NB4 (cell line): Measurements from ENCODE around the gene SEZ6L.

Experiments
- DNase-seq: peaks from one replicate; pipeline ENCODE4 v3.0.0; 2010; ENCODE audit warnings: low read depth
- H3K4me3 ChIP-seq: one replicate; pipeline ENCODE4 v1.5.1; 2011; ENCODE audit warnings: mild to moderate bottlenecking, low read depth, low read length, moderate library complexity
- CTCF ChIP-seq: IDR thresholded peaks from one replicate; pipeline ENCODE4 v1.5.1; 2012; ENCODE audit warnings: low read depth, low read length
- MAX ChIP-seq: IDR thresholded peaks from 2 replicates; pipeline ENCODE4 v1.6.1; 2011; ENCODE audit warnings: low read depth, low read length
- MYC ChIP-seq: IDR thresholded peaks from 2 replicates; pipeline ENCODE4 v1.6.1; 2011; ENCODE audit warnings: low read depth, low read length
- POLR2A ChIP-seq: IDR thresholded peaks from 2 replicates; pipeline ENCODE4 v1.6.1; 2011; ENCODE audit warnings: mild to moderate bottlenecking; ENCODE audit not compliant: insufficient read length; ENCODE audit errors: extremely low read depth

Gene SEZ6L

DNA sequence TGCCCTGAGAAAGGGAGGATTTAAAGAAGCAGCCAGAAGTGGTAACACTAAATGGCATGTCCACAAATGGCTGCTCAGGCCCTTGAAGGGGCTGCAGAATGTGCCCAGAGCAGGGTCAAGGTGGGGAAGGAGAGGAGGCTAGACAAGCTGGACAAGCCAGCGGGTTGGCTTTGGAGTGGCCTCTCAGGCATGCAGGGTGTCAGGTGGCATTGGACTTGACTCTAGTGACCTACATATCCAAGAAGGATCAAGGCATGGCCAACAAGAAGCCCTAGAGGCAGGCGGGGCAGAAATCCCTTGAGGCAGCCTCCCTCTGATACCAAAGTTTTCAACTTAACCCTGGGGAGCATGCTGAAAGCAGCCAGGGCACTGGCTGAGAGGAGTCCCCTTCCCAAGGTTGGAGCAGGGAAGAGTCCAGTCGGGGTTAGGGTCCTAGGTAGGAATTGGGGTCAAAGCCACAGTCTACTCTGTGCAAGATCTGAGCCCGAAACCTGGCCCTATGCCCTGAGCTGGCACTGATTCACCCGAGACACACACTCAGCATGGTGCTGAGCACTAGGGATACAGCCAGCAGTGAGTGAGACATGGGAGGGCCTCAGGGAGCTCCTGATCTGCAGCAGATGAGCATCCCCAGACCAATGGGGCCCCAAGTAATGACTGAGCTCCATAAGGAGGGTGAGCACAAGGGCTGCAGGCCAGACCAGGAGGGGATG, 164.0 kb downstream of the SEZ6L start:
- H3K4me3 ChIP-seq = no peak overlapping the region
- no peak for DNase-seq
- no peak for TF ChIP-seq CTCF
- TF ChIP-seq POLR2A = no peak
- no peak for TF ChIP-seq MAX
- no peak for TF ChIP-seq MYC

GRCh38 chr22:26334232-26334631, 165.0 kb downstream of the SEZ6L start:
- H3K4me3 ChIP-seq = no peak overlapping the region
- TF ChIP-seq CTCF = no peak
- no peak for TF ChIP-seq MYC
- TF ChIP-seq MAX = no peak
- no peak for TF ChIP-seq POLR2A
- DNase-seq = no peak

DNA sequence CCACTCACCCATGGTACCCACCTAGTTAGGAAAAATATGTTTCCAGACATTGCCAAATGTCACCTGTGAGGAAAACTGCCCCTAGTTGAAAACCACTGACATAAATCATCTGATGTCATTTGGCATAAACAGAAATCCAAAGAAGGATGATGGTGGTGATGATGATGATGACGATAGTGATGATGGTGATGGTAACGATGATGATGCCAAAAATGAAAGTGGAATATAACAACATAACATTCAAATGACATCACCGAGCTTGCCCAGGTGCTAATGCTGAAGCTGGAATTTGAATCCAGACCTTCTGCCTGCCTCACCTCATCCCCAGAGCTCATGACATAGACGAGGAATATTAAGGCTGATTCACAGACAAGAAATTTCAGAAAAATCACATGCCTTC, 167.5 kb downstream of the SEZ6L start:
- no peak overlapping the region for H3K4me3 ChIP-seq
- TF ChIP-seq CTCF = no peak
- no peak for TF ChIP-seq MYC
- TF ChIP-seq MAX = no peak
- no peak for TF ChIP-seq POLR2A
- no peak for DNase-seq

DNA sequence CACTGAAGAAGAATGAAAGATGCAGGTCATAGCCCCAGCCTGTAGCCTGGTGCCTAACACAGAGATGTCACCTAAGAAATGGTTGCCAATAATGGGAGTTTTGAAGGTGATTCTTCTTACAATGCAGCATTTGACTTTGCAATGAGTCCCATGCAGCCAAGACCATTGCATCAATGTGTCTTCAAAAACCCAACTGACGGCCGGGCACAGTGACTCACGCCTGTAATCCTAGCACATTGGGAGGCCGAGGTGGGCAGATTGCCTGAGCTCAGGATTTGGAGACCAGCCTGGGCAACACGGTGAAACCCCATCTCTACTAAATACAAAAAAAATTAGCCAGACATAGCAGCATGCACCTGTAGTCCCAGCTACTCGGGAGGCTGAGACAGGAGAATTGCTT, 170.5 kb downstream of the SEZ6L start:
- TF ChIP-seq POLR2A (no peak), MYC (no peak), CTCF (no peak), MAX (no peak)
- no peak for DNase-seq
- H3K4me3 ChIP-seq = no peak overlapping the region

DNA sequence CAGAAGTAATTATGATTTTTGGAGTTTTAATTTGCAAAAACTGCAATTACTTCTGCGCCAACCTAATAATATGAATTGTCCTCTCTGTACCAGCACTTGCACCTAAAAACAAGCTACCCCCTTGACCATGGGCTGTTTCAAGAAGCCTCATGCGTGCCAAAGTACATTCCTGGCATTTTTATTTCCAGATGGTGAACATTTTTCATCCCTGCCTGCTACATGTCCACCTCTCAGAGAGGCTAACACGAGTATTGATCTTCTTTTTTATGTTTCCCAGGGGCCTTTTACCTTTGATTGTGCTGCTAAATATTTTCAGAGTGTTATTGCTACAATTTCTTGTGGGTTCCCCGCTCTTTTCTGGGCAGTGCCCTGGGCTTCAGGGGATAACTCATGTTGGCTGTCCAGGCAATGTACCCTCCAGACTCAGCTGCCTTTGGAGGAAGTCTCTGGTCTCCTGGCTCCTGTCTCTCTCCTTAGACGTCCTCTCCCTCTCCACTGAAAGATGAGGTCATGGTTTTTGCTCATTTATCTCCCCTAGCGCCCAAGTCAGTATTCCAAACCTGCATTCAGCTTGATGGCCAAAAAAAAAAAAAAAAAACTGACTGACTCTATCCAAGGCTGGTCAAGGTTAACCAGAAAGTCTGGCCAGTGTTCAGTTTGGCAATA, 173.6 kb downstream of the SEZ6L start:
- TF ChIP-seq CTCF (no peak), POLR2A (no peak), MAX (no peak), MYC (no peak)
- no peak overlapping the region for H3K4me3 ChIP-seq
- no peak for DNase-seq
